ENCODE results near the gene INPP5E.

Gene INPP5E

DNA sequence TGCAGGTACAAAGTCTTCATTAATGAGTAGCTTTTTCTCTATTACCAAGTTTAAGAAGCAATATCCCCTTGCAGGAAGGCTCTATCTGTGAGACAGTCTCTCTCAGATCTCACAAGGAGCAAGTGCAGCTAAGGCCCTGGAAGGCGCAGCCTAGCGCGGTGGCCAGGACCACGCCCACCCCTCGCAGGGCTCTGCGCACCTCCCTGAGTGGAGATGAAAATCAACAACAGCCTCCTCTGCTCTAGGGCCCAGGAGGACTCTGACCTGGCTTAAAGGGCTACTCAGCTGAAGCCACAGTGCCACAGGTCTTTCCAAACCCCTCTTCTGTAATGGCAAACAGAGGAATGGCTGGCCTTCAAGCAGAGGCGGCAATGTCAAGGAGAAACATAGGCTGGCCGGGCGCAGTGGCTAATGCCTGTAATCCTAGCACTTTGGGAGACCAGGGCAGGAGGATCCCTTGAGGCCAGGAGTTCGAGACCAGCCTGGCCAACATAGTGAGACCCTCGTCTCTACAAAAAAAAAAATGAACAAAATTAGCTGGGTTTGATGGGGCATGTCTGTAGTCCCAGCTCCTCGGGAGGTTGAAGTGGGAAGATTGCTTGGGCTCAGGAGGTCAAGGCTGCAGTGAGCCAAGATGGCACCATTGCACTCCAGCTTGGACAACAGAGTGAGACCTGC, 31.3 kb upstream of the INPP5E start:
- no peak overlapping the region for H3K27ac ChIP-seq
- TF ChIP-seq ZFX (IDR thresholded peaks at IDR 0.05; ENCODE audit: borderline replicate concordance), result no peak
- TF ChIP-seq, protein P1, sequence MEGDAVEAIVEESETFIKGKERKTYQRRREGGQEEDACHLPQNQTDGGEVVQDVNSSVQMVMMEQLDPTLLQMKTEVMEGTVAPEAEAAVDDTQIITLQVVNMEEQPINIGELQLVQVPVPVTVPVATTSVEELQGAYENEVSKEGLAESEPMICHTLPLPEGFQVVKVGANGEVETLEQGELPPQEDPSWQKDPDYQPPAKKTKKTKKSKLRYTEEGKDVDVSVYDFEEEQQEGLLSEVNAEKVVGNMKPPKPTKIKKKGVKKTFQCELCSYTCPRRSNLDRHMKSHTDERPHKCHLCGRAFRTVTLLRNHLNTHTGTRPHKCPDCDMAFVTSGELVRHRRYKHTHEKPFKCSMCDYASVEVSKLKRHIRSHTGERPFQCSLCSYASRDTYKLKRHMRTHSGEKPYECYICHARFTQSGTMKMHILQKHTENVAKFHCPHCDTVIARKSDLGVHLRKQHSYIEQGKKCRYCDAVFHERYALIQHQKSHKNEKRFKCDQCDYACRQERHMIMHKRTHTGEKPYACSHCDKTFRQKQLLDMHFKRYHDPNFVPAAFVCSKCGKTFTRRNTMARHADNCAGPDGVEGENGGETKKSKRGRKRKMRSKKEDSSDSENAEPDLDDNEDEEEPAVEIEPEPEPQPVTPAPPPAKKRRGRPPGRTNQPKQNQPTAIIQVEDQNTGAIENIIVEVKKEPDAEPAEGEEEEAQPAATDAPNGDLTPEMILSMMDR (IDR thresholded peaks at IDR 0.05), result no peak

DNA sequence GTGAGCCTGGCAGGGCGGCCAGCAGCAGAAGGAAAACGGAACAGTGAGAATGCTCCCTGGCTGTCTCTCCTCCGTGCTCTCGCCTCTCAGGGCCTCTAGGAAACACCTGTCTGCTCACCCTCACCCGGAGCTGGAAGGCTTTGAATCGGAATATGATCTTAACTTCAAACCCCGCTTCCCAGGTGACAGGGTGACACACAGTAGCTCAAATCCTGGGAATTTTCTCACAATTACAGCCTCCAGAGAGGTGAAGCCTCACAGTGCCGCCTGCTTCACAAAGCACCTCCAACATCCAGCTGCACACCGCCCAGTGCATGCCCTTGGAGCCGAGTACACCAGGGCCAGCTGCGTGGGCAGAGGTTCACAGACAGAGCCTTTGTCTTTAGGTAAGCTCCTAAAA, 30.7 kb upstream of the INPP5E start:
- TF ChIP-seq, protein P1 (IDR thresholded peaks at IDR 0.05), result no peak
- no peak for TF ChIP-seq ZFX (IDR thresholded peaks at IDR 0.05; ENCODE audit: borderline replicate concordance)
- H3K27ac ChIP-seq, result no peak overlapping the region

DNA sequence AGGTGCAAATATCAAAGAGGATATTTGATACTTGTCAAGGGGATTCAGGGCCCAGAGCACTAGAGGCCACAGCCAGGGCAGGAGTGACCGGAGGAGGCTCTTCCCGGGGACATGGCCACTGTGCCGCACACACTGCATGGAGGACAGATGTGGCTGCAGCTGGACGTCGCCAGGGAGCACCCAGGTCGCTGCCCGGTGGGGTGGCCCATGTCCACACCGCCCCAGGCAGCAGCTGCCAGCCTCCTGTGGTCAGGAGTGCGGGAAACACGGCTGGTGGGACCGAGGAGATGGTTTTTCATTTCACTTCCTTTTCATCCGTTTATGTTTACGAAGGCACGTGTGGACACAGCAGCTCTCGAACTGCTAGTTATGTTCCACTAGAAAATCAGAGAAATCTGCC, 28.1 kb upstream of the INPP5E start:
- no peak overlapping the region for H3K27ac ChIP-seq
- TF ChIP-seq, protein P1 (IDR thresholded peaks at IDR 0.05), result no peak
- TF ChIP-seq ZFX (IDR thresholded peaks at IDR 0.05; ENCODE audit: borderline replicate concordance), result no peak

DNA sequence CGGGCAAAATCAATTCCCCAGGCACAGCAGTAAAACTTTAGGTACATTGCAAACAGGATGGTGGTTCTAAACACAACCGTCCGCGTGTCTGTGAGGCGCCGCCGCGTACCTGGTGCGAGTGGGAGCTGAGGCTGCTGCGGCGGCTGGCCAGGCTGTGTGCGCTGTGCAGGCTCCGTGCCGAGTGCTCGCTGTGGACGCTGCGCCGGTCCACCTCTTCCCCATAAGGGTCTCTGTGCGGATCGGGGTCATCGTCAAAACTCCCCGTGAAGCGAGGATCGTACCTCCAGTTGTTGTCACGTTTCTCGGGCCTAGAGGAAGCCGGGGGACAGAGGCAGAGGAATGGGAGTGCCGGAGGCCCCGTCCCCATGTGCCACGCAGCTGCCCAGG, 26.5 kb upstream of the INPP5E start:
- no peak for TF ChIP-seq ZFX (IDR thresholded peaks at IDR 0.05; ENCODE audit: borderline replicate concordance)
- no peak overlapping the region for H3K27ac ChIP-seq

DNA sequence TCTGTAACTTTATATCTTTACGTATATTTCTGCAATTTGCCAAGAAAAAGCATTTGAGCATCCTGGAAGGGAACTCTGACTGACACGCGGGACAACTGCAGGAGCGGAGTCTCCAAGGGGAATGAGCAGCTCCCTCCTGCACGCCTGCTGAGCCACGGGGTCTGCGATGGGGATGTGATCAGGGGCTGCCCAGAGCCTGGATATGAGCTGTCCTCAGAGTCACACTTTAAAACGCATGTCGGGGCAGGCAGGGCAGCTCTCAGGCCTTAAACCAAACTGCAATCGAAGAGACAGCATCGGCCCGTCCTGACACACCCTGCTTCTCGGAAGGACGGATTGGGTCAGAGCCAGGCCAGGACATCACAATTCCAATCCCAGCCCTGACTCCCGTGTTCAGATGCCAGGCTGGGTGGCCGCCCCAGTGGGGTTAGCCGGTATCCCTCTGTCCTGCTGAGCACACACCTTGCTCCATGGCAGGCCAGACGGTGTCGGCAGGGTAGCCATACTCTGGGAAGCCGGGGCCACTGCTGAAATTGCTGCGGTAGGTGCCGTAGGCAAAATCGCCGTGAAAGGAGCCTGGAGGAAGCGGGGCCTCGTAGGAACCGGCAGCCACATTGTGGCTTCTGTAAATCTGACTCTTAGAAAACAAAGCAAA, 26.0 kb upstream of the INPP5E start:
- H3K27ac ChIP-seq, result no peak overlapping the region
- TF ChIP-seq, protein P1 (IDR thresholded peaks at IDR 0.05), result no peak
- TF ChIP-seq ZFX (IDR thresholded peaks at IDR 0.05; ENCODE audit: borderline replicate concordance), result no peak

DNA sequence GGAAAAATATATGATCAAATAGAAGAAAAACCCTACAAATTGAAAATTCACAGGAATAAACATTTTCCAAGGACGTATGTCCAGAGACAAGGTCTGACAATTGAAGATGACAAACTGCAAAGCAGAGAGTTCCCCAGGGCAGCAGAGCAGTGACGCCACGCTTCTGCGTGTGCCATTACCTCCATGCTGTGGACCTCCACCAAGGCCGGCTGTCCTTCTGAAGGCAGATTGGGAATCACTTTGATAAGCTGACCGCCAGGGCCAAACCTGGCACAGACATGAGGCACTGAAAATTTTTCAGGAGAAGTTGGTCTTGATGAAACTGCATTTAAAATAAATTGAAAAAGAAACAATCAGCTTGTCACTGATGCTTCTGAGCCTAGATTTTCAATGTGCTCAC, 24.6 kb upstream of the INPP5E start:
- TF ChIP-seq, protein P1 (IDR thresholded peaks at IDR 0.05), result no peak
- no peak for TF ChIP-seq ZFX (IDR thresholded peaks at IDR 0.05; ENCODE audit: borderline replicate concordance)
- H3K27ac ChIP-seq, result no peak overlapping the region

DNA sequence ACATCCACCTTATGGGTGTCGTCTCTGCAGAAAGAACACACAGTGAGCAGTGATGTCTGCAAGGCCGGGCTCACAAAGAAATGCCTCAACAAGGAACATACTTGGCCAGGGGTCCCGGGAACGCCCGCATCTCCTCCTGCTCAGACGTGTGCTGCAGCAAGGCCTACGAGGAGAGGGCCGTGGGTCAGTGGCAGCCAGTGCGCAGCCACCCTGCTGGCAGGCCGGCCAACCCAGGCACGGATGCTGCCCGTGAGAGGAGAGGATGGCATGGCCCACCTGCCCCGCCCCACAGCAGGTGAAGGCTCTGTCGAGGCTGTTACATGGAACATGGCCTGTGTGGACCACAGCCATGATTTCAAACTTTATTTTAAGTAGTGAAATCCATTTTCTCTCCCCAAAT, 23.9 kb upstream of the INPP5E start:
- TF ChIP-seq, protein P1 (IDR thresholded peaks at IDR 0.05), result no peak

More for the DNA sequence above, 23.9 kb upstream of the INPP5E start:
- H3K27ac ChIP-seq, result no peak overlapping the region
